MM.1S (cell line): ENCODE measurements around the gene DPM1.
A peak's percentile ranks its signal among the peaks of the same experiment; 100 is the strongest.
"Not testable (repeated sequence)": the region's sequence is repeated elsewhere in the genome, so short reads cannot be mapped to it uniquely, and the experiment has no call there.

Experiments
- DNase-seq: peaks from one replicate; pipeline ENCODE4 v3.0.0-alpha.2; 2015
- H2AFZ ChIP-seq: fragments of 300-600 bp; sonication (generic); 2 replicates; pipeline ENCODE4 v1.6.0; 2016; ENCODE audit warnings: antibody characterized with exemption, low read length
- H3F3A ChIP-seq: fragments of 300-600 bp; sonication (generic); 2 replicates; pipeline ENCODE4 v1.6.1; 2016; ENCODE audit warnings: mild to moderate bottlenecking, antibody characterized with exemption, low read length, moderate library complexity, mixed read lengths; ENCODE audit not compliant: insufficient read depth
- H3K27ac ChIP-seq: fragments of 300-600 bp; sonication (generic); 2 replicates; pipeline ENCODE4 v1.5.1; 2016; ENCODE audit warnings: mild to moderate bottlenecking, low read length
- H3K27me3 ChIP-seq: fragments of 300-600 bp; sonication (generic); replicated peaks from 2 replicates; pipeline ENCODE4 v1.6.0; 2016; ENCODE audit warnings: low read length; ENCODE audit not compliant: insufficient read depth
- H3K36me3 ChIP-seq: fragments of 300-600 bp; sonication (generic); replicated peaks from 2 replicates; pipeline ENCODE4 v1.6.1; 2016; ENCODE audit warnings: mild to moderate bottlenecking, low read length, mixed read lengths; ENCODE audit not compliant: insufficient read depth
- H3K4me1 ChIP-seq: fragments of 300-600 bp; sonication (generic); 2 replicates; pipeline ENCODE4 v1.6.1; 2016; ENCODE audit warnings: low read length, mixed read lengths
- H3K4me2 ChIP-seq: fragments of 300-600 bp; sonication (generic); 2 replicates; pipeline ENCODE4 v1.6.0; 2016; ENCODE audit warnings: low read depth, low read length
- H3K4me3 ChIP-seq: fragments of 300-600 bp; sonication (generic); 2 replicates; pipeline ENCODE4 v1.5.1; 2016; ENCODE audit warnings: low read length, mixed read lengths
- H3K79me2 ChIP-seq: fragments of 300-600 bp; sonication (generic); 2 replicates; pipeline ENCODE4 v1.6.1; 2016; ENCODE audit warnings: mixed run types, low read length, mixed read lengths
- H3K9ac ChIP-seq: fragments of 300-600 bp; sonication (generic); 2 replicates; pipeline ENCODE4 v1.6.1; 2016; ENCODE audit warnings: low read length, mixed read lengths
- H3K9me2 ChIP-seq: fragments of 300-600 bp; sonication (generic); replicated peaks from 2 replicates; pipeline ENCODE4 v1.6.1; 2016; ENCODE audit warnings: mild to moderate bottlenecking, low read length, mixed read lengths; ENCODE audit not compliant: insufficient read depth
- H3K9me3 ChIP-seq: fragments of 300-600 bp; sonication (generic); replicated peaks from 2 replicates; pipeline ENCODE4 v1.6.1; 2016; ENCODE audit warnings: mild to moderate bottlenecking, low read length, mixed read lengths; ENCODE audit not compliant: insufficient read depth
- H4K20me1 ChIP-seq: fragments of 300-600 bp; sonication (generic); 2 replicates; pipeline ENCODE4 v1.6.1; 2016; ENCODE audit warnings: mild to moderate bottlenecking, low read length, moderate library complexity, mixed read lengths; ENCODE audit not compliant: insufficient read depth
- EZH2 ChIP-seq: fragments of 300-600 bp; sonication (generic); optimal IDR thresholded peaks from 2 replicates; pipeline ENCODE3; 2017; ENCODE audit warnings: low read depth, mild to moderate bottlenecking, antibody characterized with exemption, low read length, mixed read lengths
- EZH2phosphoT487 ChIP-seq: fragments of 300-600 bp; sonication (generic); IDR thresholded peaks from 2 replicates; pipeline ENCODE4 v1.6.1; 2018; ENCODE audit warnings: antibody characterized with exemption, low read length
- TF ChIP-seq, protein P1 (sequence below): fragments of 300-600 bp; sonication (generic); IDR thresholded peaks from 2 replicates; pipeline ENCODE4 v1.5.1; 2016; ENCODE audit warnings: antibody characterized with exemption, low read length, mixed read lengths

Gene DPM1

DNA sequence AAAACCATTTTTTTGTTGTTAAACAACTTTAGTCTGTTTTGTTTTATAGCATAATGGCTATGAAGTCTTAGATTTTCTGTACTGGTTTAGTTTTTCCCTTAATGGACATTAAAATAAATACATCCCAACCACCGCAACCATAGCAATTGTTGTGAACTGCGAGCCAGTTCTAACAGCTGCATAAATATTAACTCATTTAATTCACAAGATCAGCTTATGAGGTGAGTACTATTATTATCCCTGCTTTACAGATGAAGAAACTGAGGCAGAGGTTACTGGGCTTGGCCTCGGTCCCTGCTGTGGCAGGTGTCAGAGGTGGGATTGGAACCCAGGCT, 23.3 kb upstream of the DPM1 start:
- peaks cover 25% of the 10 kb centered on the region for H3K27me3 ChIP-seq

DNA sequence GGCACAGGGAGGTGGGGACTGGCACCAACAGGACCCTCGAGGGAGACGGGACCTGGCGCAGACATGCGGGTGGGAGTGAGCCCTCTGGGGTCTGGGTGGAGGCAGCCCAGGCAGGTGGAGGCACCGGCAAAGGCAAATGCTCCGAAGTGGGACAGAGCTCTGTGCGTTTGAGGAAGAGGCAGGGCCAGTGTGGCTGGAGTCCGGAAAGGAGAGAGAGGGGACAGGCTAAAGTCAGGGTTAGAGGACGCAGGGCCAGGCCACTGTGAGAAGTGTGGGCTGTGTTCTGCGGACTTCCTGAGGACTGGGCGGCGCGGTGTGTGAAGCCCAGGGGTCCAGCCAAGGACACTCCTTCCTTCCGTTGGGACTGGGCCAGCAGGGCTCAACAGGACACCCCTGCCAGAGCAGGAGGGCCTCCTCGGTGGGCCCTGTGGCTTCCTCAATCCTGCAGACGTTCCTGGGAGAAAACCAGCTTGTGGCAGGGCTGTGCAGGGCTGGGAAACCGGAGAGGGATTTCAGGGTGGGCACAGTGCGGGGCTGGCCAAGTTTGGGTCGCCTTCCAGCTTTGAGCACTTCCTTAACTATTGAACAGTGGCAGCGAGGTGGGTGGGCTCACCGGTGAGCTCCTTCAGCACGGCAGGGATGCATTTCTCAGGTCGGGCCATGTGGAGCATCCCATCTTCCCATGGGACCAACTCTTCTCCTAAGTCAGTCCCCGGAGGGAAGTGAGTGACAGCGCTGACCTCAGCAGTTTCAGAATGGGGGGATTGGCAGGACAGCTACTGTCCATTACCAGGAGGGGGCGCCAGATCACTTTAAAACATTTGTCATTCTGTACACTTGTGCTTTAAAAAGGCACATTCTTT, 22.8 kb upstream of the DPM1 start:
- Histone ChIP-seq H3K4me2 (peak overlapping the region; percentile 51; the same call in 1 of the 2 replicates), H3K9ac (no peak overlapping the region), H3K27me3 (peaks cover 27% of the 10 kb centered on the region), H3K4me3 (no peak overlapping the region), H2AFZ (no peak overlapping the region), H3K79me2 (no peaks in the 10 kb centered on the region), H3F3A (no peaks in the 10 kb centered on the region), H3K9me2 (no peaks in the 10 kb centered on the region), H3K9me3 (no peaks in the 10 kb centered on the region), H3K36me3 (no peaks in the 10 kb centered on the region), H3K27ac (no peak overlapping the region), H3K4me1 (no peaks in the 10 kb centered on the region), H4K20me1 (no peaks in the 10 kb centered on the region)
- TF ChIP-seq EZH2 (no peak), EZH2phosphoT487 (no peak)
- TF ChIP-seq, protein P1, sequence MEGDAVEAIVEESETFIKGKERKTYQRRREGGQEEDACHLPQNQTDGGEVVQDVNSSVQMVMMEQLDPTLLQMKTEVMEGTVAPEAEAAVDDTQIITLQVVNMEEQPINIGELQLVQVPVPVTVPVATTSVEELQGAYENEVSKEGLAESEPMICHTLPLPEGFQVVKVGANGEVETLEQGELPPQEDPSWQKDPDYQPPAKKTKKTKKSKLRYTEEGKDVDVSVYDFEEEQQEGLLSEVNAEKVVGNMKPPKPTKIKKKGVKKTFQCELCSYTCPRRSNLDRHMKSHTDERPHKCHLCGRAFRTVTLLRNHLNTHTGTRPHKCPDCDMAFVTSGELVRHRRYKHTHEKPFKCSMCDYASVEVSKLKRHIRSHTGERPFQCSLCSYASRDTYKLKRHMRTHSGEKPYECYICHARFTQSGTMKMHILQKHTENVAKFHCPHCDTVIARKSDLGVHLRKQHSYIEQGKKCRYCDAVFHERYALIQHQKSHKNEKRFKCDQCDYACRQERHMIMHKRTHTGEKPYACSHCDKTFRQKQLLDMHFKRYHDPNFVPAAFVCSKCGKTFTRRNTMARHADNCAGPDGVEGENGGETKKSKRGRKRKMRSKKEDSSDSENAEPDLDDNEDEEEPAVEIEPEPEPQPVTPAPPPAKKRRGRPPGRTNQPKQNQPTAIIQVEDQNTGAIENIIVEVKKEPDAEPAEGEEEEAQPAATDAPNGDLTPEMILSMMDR, result peak; percentile 87
- peak; percentile 56 for DNase-seq

More for the DNA sequence above, 23.3 kb upstream of the DPM1 start:
- no peaks in the 10 kb centered on the region for H3K4me1 ChIP-seq
- H3K9me2 ChIP-seq, result no peaks in the 10 kb centered on the region
- H3K27ac ChIP-seq, result no peak overlapping the region
- no peak overlapping the region for H3K4me2 ChIP-seq
- H3F3A ChIP-seq, result no peaks in the 10 kb centered on the region
- no peak for DNase-seq
- no peak overlapping the region for H3K9ac ChIP-seq
- H4K20me1 ChIP-seq, result no peaks in the 10 kb centered on the region
- no peak overlapping the region for H2AFZ ChIP-seq
- H3K4me3 ChIP-seq, result no peak overlapping the region
- no peaks in the 10 kb centered on the region for H3K9me3 ChIP-seq
- H3K36me3 ChIP-seq, result no peaks in the 10 kb centered on the region
- TF ChIP-seq, protein P1, result no peak
- TF ChIP-seq EZH2 (no peak), EZH2phosphoT487 (no peak)
- no peaks in the 10 kb centered on the region for H3K79me2 ChIP-seq

DNA sequence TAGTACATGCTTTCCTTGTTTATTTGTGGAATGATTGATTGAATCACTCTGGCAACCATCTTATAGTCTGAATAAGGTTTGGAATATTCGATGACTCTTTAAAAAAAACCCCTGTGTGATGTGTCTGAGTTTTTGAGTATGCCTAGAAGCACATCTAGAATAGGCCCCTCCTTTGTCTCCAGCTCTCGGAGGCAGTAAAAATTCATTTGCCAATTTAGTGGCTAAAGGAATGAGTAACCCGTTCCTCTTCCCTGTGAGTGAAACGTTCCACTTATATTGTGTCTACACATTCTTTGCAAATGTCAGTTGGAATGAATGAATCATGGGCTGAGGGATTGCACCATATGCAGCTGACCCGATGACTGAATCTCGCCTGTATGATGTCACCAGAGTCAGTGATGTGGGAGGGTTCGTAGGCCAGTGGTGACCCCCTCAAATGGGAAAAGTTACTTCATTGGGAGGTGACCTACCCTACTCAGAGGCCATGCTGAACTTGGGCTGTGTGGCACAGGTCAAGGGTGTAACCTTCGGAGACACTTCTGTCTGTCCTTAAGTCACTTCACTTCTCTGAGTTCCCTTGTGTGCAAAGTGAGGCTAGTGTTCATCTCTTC, 21.8 kb upstream of the DPM1 start:
- no peaks in the 10 kb centered on the region for H3K36me3 ChIP-seq
- no peaks in the 10 kb centered on the region for H3K9me3 ChIP-seq
- H3K27me3 ChIP-seq, result peaks cover 27% of the 10 kb centered on the region
- H3K4me2 ChIP-seq, result no peak overlapping the region
- no peaks in the 10 kb centered on the region for H3K4me1 ChIP-seq
- H3K4me3 ChIP-seq, result no peak overlapping the region
- H3K27ac ChIP-seq, result no peak overlapping the region
- DNase-seq, result no peak
- TF ChIP-seq EZH2phosphoT487 (no peak), EZH2 (no peak)
- TF ChIP-seq, protein P1, result no peak
- no peak overlapping the region for H2AFZ ChIP-seq
- H3F3A ChIP-seq, result no peaks in the 10 kb centered on the region
- H3K9me2 ChIP-seq, result no peaks in the 10 kb centered on the region
- H3K79me2 ChIP-seq, result no peaks in the 10 kb centered on the region
- no peak overlapping the region for H3K9ac ChIP-seq
- H4K20me1 ChIP-seq, result no peaks in the 10 kb centered on the region

DNA sequence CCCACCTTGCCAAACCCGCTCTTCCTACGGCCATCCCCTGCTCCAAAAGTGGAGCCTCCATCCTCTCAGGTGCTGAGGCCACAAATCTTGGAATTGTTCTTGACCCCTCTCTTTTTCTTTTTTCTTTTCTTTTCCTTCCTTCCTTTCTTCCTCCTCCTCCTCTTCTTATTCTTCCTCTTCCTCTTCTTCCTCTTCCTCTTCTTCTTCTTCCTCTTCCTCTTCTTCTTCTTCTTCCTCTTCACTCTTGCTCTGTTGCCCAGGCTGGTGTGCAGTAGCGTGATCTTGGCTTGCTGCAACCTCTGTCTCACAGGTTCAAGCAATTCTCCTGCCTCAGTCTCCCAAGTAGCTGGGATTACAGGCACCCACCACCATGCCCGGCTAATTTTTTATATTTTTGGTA, 20.2 kb upstream of the DPM1 start:
- not testable (repeated sequence) for DNase-seq, H3K9me2 ChIP-seq, H3K4me1 ChIP-seq, H2AFZ ChIP-seq, H3K79me2 ChIP-seq, H3K9ac ChIP-seq, H3F3A ChIP-seq, H3K4me2 ChIP-seq, H3K4me3 ChIP-seq, H3K9me3 ChIP-seq, H3K27ac ChIP-seq, H4K20me1 ChIP-seq, H3K36me3 ChIP-seq
- peaks cover 31% of the 10 kb centered on the region for H3K27me3 ChIP-seq
